ENCODE results near the gene MCF2L2.

DNA sequence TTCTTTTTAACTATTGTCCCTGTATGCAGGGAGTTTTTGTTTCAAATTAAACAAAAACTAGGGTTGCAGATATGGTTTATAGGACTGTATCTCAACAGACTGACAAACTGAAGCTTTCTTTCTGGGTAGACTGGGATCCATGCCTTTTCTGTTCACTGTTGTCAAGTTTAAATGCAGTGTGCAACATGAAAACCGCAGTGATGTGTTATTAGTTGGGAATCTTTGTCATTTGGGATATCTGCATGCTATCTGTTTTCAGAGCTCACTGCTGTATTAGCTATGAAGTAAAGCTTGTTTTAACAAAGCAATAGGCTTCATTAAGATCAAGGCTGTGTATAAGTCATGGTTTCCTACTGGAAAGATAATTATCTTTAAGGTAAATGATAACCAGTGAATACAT, 21.4 kb upstream of the MCF2L2 start:
- TF ChIP-seq, protein P1, sequence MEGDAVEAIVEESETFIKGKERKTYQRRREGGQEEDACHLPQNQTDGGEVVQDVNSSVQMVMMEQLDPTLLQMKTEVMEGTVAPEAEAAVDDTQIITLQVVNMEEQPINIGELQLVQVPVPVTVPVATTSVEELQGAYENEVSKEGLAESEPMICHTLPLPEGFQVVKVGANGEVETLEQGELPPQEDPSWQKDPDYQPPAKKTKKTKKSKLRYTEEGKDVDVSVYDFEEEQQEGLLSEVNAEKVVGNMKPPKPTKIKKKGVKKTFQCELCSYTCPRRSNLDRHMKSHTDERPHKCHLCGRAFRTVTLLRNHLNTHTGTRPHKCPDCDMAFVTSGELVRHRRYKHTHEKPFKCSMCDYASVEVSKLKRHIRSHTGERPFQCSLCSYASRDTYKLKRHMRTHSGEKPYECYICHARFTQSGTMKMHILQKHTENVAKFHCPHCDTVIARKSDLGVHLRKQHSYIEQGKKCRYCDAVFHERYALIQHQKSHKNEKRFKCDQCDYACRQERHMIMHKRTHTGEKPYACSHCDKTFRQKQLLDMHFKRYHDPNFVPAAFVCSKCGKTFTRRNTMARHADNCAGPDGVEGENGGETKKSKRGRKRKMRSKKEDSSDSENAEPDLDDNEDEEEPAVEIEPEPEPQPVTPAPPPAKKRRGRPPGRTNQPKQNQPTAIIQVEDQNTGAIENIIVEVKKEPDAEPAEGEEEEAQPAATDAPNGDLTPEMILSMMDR (conservative IDR thresholded peaks at IDR 0.05), result no peak
- no peak for TF ChIP-seq EZH2 (IDR thresholded peaks at IDR 0.05; ENCODE audit: low read depth)
